ENCODE measurements around the gene COX20.

The COX20 gene

DNA sequence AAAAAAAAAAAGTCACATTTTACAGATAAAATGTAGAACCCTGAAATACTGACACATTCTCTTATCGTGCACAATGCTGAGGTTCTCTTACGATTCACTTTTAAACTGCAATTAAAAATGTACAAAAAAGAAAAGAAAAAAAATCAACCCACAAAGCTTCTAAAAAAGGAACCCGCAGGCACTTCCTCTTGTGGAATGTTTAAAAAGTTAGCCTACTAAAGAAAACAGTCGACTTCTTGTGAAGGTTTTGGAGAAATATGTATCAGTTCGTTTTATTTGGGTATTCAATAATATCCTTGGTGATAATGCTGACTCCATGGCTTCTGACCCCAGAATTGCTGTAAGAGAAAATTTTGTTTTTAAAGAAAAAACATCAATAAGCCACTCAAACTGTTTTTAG lies 18.7 kb downstream of the COX20 start:
- DNase-seq: no peak

GRCh38 chr1:244854865-244855578 lies 19.6 kb downstream of the COX20 start:
- DNase-seq: no peak

- no peak for DNase-seq
Measured at GRCh38 chr1:244857761-244858160, 22.3 kb downstream of the COX20 start.

DNA sequence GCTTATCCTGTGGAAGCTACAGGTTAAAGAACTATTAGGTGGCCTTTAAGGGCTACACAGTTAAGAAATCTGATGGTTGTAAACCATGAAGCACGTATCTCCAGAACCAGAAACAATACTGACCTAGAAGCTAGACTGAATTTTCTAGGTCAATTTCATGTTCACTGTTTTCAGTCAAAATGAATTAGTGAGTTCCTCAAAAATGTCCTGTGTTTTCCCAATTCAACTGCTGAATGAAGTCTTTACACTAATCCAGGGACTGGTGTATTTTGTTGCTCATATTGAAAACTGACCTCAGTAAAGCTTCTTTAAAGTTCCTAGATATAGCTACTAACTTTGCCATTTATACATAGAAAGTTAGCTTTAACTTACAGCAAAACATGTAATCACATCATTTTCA lies 22.9 kb downstream of the COX20 start:
- no peak for DNase-seq

- DNase-seq: no peak
Measured at GRCh38 chr1:244860078-244860477, 24.6 kb downstream of the COX20 start.

DNA sequence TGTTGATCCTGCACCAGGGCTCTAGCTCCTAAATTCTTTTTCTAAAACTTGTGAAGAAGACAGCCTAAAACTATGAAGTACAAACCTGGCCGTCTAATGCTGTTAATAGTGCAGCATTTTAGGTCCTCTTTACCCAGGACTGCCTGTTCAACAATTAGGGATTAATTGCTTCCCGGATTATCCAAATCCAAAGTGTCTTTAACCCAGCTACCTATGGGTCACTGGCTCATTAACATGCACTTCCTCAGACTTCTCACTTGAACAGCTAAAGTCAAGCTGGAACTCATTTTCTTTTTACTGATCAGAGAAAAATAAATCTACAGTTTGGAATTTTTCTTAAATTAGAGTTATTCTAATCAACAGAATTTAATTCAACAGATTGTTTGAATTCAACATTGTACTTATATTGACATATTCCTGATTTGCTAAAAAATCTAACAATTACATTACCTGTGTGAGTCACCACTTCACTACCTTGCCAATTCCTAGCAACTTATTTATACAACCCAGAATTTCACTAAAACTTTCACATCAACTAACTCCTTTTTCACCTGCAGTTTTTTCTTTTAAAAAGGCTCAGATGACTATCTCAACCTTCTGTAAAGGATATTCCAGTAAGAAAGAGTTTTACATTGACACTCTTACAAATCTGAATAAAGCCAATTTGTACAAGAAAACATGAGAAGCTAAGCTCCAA lies 25.6 kb downstream of the COX20 start:
- no peak for DNase-seq

DNA sequence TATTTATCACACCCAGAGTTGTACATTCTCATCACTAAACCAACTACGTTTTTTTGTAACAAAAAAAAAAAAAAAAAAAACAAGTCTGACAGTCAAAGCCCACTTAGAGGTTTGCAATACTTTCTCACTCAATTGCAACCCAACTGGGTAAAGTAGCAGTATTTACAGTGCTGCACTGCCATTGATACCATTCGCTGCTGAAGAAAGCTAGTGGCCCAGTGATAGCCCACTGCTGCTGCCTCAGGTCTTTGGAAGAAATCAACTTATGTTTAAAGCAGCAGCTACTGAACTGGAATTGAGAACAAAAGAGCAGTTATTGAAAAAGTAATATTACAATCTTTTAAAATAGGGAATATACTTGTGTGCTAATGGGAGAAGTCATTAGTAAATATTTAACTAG lies 26.2 kb downstream of the COX20 start:
- DNase-seq: no peak

GRCh38 chr1:244862354-244862698 lies 26.9 kb downstream of the COX20 start:
- peak in 2 of 5 donors; percentile 17 to 23 for DNase-seq

- DNase-seq: peak; percentile 96 to 98 (median 96)
Measured at GRCh38 chr1:244862699-244863490, 27.4 kb downstream of the COX20 start.

DNA sequence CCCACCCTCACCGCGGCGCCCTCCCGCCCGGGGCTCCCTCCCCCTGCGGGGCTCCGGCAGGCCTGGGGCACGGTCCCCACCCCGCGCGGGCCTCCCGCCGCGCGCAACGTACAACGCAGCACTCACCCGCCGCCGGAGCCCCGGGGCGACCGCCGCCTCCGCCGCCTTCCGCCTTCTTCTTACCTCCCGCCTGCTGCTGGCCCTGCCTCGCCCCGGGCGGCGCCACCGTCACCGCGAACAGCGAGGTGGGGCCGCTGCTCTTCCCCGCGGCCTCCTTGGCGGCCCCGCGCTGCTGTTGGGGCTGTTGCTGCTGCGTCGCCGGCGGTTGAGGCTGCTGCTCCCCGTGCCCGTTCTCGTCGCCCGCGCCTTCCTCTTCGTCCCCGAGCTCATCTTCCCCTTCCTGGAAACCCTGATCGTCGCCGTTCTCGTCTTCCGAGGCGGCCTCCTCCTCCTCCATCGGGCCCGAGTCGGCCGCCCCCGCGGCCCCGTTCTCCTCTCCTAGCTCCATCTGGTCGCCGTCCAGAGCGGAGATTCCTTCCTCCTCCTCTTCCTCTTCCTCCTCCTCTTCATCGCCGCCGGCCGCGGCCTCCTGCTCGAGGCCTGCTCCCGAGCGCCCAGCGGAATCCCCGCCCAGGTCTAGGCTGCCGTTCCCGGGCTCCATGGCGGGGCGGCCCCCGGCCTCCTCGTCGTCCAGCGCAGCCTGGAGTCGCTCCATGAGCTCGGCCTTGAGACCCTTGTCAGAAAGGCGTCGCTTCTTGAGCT lies 28.2 kb downstream of the COX20 start:
- DNase-seq: peak in 1 of 5 donors; percentile 43

DNA sequence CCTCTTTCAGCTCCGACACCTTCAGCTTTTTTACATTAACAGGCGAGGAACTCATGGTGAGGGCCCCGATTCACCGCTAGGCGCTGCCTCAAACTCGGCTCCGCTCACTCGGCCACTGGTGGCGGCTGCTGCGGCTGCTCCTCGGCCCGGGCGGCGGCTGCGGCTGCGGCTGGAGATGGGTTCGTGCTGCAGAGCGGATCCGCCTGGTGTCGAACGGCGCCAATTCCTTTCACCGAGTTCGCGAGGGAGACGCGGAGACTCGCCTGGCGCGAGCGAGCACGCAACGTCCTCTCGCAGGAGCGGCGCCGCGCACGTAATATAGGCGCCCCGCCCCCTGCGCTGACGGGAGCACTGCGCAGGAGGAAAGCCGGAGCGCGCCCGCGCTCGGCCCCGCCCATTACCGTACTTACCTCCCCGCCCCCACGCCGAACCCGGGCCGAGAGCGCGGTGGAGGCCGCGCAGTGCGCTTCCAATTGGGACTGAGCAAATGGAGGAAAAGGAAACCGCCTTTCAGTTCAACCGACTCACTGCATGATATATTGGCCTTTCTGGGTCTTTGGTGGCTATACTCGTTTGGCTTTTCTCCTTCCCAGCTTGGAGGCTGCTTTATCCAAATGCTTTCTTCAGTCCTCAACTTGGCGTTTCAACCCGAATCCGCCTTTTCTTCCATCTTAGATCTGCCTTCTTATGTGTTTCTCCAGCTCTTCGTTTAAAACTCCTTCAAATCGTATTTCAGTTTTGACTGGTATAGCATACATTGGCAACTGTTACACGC lies 29.0 kb downstream of the COX20 start, which contains the start of gene HNRNPU:
Gene HNRNPU (minus strand): TSS at position 291 of the 775 bp plus-strand sequence. CDS start 236 bp downstream, at position 55.
- DNase-seq: peak; percentile 92 to 98 (median 93)

DNA sequence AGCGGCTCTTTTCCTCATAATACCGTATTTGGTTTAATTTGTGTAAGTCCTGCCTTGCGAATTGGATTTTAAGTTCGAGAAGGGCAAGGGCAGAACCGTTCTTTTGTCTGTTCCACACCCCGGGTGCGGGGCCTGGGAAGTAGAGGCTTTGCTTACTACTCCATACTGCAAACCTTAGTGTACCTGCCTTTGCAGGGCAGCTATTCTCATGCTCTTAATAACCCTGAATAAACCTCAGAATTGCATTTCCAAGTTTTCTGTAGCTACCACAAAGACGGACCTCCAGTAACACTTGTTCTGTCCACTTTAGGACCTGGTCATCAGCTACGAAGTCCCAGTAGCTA lies 29.5 kb downstream of the COX20 start:
- DNase-seq: peak in 1 of 5 donors; percentile 13

DNA sequence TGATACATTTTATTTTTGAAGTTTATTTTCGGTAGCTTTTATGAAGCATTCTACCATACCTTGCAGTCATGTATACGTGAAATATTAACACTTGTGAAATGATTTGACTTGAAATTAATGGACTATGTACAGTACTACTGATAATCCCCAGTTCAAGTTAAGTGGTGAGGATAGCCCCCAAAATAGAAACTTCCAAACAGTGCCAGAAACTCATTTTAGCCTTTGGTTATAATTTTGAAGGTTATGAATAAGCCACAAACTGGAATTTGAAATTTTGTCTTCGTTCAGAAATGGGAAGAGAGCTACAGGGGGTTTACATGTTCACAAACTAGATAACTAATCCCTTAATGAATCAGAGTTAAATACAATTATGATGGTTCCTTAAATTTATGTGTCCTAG lies 30.4 kb downstream of the COX20 start:
- DNase-seq: no peak

DNA sequence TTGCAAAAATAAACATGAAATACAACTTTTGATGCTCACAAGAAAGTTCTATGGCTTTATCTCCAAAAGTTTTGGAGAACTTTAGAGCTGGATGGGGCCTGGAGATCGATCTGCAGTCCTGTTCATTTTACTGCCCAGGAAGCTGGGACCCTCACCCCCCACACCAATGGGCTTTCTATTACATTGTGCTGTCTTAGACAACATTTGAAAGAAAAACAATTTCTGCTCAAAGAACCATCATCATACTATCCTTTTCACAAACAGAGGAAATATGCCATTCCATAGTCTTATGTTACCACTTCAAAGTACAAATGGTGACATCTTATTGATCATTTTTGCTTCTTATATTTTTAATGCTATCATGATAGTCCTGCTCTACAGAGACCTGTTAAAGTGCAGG lies 30.9 kb downstream of the COX20 start:
- DNase-seq: no peak

- DNase-seq: no peak
Measured at GRCh38 chr1:244868484-244869363, 33.3 kb downstream of the COX20 start.

GRCh38 chr1:244869364-244869827 lies 33.9 kb downstream of the COX20 start:
- no peak for DNase-seq

- no peak for DNase-seq
Measured at GRCh38 chr1:244869950-244870349, 34.5 kb downstream of the COX20 start.

GRCh38 chr1:244874974-244875579 lies 39.6 kb downstream of the COX20 start:
- DNase-seq: no peak

DNA sequence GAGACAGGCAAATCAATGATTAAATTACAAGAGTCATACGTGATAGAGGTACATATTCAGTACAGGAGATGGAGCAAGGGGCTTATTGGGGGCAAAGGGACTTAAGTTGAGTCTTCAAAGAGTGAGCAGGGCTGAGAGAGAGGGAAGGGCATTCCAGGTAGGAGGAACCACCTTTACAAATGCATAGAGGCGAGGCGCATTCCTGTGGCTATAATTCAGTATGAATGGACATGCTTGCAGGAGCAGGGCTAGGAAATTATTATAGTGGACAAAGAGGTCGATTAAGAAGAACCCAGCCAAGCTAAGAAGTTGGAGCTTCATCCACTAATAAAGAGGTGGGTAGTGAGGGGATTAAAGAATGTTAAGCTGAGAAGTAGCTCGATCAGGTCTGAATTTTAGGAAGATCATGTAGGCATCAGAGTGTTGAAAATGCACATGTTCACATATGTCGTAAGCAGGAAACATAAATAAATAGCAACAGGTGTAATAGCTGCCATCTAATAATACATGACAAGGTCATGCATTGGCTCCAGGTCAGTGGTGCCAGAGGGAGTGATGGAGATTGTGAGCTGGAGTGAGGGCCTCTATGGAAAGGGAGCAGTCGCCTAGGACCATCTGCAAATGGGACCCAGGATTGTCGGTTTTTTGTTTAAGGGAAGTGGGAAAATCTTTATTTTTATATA lies 40.9 kb downstream of the COX20 start:
- no peak for DNase-seq

DNA sequence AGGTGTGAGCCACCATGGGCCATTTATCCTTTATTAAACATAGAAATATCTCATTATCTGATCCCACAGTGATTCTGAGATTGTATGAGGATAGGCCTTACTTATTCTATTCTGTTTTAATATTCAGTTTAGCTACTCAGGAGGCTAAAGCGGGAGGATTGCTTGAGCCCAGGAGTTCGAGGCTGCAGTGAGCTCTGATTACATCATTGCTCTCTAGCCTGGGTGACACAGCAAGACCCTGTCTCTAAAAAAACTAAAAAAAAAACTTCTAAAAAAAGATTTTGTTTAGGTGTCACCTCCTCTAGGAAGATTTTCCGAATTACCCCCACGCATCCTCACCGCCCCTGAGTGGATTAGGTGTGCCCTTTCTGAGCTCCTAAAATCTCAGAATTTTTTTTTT lies 43.2 kb downstream of the COX20 start:
- no peak for DNase-seq

Measured in T-helper 1 cell (primary cell).